ENCODE data around the gene OSBPL6.

Gene OSBPL6

GRCh38 chr2:178359192-178359912 lies 165.0 kb downstream of the OSBPL6 start:
- no peak for DNase-seq (ENCODE audit: low read depth)

DNA sequence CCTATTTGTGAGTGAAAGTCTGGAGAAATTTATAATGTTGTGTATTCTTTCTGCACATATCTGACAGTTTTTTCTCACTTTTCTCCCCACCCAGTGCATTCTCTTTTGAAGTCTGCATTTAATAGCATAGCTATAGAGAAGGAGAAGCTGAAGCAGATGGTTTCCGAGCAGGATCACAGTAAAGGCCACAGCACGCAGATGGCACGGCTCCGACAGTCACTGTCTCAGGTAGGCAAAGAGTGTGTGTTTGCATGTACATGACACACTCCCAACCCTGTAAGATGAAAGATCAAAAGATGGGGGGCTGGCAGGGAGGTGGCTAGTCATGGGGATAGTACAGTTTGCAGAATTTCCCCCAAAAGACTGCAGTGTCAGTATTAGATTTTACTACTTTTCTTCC lies 167.3 kb downstream of the OSBPL6 start:
- DNase-seq (ENCODE audit: low read depth), result no peak

DNA sequence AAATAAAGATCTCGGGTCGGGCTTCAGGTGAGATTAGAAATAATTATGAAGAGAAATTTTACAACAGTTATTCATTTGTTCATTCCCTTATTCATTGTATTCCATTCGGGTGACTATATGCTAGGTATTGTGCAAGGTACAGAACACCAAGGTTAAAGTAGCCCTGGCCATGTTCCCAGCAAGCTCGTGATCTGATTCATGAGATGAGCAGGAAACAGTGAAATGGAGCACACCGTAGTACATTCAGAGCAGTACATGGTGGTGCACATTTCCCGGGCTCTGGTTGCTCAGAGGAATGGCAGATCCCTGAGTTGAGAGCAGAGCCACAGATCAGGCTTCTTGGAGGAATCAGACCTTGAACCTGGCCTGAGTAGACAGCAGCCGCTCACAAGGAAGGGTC lies 168.9 kb downstream of the OSBPL6 start:
- no peak for DNase-seq (ENCODE audit: low read depth)

- DNase-seq (ENCODE audit: low read depth), result no peak
These were observed 170.8 kb downstream of the OSBPL6 start for GRCh38 chr2:178365116-178365515.

- no peak for DNase-seq (ENCODE audit: low read depth)
These were observed 172.1 kb downstream of the OSBPL6 start for GRCh38 chr2:178366412-178366811.

DNA sequence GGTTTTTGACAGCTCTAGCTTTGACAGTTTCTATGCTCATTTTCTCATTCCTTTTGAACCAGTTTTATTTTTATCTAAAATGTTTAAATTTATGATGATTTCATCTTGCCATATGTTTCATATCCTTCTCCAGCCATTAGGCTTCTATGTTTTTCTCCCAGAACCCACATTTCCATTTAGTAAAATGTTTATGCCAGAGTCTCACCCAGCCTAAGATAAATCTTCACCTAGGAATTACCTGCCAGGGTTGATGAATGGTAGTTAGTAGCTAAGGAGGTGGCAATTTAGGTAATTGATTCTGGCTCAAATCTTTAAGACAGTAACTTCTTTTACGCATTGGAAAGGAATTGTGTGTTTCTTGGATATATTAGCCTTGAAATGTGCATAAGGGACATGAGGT lies 173.0 kb downstream of the OSBPL6 start:
- DNase-seq (ENCODE audit: low read depth), result no peak

DNA sequence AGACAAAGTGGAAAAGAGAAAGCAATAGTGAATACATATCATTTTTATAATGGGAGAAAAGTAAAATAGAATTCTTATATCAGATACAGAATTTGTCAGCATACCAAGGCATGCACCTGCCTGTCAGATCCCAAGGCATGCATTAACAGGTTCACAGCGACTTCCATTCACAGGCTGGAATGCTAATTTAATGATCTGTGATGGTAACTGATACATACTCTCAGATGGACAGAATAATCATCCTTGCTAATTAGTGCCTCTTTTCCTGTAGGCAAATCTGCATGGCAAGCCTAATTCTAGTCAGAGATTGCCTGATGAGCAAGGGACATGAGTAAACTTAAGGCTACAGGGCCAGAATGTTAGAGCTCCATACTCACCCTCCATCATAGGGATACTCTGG lies 180.6 kb downstream of the OSBPL6 start:
- no peak for DNase-seq (ENCODE audit: low read depth)

DNA sequence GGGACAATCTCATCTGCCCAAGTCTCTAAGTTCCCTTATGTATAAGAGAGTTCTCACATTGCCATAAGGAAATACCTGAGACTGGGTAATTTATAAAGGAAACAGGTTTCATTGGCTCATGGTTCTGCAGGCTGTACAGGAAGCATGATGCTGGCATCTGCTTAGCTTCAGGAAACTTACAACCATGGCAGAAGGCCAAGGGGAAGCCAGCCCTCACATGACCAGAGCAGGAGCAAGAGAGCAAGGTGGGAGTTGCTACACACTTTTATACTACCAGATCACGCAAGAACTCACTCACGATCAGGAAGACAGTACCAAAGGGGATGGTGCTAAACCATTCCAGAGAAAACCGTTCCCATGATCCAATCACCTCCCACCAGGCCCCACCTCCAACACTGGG lies 182.7 kb downstream of the OSBPL6 start:
- no peak for DNase-seq (ENCODE audit: low read depth)

DNA sequence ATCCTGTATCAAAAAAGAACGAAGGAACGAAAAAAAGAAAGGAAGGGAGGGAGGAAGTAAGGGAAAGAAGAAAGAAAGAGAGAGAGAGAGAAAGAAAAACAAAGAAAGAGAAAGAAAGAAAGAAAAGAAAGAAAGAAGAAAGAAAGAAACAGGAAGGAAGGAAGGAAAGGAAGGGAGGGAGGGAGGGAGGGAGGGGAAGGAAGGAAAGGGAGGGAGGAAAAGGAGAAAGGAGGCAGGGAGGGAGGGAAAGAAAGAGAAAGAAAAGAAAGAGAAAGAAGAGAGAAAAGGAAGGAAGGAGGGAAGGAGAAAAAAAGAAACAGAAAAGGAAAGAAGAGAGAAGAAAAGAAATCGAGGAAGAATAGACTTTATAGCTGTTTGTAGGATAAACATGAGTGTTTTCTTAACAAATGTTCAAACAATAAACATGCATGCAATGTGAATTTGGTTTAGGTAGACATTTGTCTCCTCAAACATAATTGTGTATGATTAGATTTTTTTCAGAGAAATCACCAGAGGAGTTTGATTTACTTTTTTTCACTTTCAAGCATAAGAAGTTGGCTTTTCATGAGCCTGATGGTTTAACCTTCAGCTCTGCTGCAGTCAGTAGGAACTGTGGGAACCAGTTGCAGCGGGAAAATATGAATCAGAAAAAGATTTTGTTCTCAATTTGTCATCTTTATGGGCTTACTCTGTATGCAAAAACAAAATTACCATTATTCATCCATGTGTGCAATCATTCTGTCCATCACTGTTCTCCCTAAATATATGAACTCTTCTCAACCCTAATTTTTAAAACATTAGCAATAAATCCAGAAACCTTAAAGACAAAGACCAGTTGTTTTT lies 185.1 kb downstream of the OSBPL6 start:
- DNase-seq (ENCODE audit: low read depth), result no peak

- no peak for DNase-seq (ENCODE audit: low read depth)
These were observed 186.5 kb downstream of the OSBPL6 start for GRCh38 chr2:178380763-178381162.

- no peak for DNase-seq (ENCODE audit: low read depth)
These were observed 189.4 kb downstream of the OSBPL6 start for GRCh38 chr2:178383718-178384117.

GRCh38 chr2:178385595-178386148 lies 191.4 kb downstream of the OSBPL6 start:
- DNase-seq (ENCODE audit: low read depth), result no peak

DNA sequence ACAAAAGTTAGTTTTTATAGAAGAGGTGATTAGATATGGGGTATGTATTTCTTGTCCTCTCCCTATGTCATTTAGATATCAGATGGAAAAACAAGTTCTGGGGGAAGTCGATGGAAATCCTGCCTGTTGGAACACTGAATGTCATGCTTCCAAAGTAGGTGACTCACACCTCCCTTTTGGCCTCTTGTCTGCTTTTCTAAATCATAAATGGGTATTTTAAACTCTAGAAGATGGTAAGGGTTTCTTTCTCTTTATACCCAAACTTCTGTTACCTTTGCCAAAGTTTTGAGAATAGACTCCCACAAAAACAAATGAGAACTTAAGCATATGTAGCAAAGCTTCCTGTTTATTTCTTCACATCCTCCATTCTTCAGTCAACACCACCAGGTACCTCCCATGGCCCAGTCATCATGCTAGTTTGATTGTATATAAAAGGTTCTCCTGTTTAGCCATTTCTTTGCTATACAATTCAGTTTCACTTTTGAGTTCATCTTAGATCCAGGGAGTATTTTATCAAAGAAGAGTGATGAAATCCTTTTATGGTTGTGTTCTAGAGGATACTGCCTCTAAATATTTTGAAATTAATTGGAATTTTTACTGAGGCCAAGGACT lies 192.8 kb downstream of the OSBPL6 start:
- no peak for DNase-seq (ENCODE audit: low read depth)

DNA sequence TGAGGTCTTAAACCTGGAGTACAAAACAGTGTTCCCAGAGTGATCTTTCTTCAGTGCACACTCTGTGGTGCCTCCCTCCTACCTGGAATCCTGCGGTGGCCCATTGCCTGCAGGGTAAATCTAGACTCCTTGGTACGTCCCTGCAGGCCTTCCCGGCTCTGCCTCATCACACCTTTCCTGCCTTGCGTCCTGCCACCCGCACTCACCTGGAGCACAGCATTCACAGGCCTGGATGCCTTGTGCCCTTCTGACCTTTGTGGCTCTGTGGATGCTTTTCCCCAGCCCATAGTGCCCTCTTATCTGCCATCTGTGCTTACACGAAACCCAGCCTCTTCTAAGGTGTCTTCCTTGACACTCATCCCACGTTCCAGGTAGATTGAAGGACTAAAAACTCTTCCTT lies 194.0 kb downstream of the OSBPL6 start:
- no peak for DNase-seq (ENCODE audit: low read depth)

DNA sequence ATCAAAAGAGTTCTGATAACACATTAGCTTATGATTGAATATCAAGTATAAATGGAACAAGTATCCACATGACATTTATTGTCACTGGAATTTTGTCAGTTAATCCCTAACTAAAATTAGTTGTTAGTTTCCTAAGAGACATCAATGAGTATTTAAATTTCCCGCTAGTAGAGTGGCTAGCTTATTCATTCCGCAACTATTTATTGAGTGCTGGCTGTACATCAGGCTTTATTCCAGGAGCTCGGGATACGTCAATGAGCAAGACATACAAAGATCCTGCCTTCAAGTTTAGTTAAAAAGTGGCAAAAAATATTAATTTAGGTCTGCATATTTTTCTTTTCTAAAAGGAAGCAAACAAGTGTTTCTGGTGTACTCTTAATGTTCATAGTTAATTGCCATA lies 197.4 kb downstream of the OSBPL6 start:
- DNase-seq (ENCODE audit: low read depth), result no peak

- DNase-seq (ENCODE audit: low read depth), result no peak
These were observed 197.9 kb downstream of the OSBPL6 start for GRCh38 chr2:178392215-178392614.

DNA sequence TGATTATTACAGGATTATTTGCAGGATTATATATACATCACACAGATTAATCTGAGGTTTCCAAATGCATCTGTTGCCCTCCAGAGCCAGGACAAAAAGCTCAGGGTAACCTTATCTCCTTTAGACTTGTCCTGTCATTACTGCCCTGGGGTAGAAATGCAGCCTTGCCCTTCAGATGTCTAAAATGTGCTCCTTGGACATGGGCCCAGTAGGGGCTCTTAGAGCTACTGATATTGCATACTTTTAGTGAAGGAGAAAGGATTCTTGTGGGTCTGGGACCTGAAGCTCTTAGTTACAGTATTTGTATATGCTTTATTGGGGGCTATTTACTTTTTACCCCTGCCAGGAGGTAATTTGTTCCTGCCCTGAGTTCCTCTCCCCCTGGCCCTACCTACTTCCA lies 200.5 kb downstream of the OSBPL6 start:
- DNase-seq (ENCODE audit: low read depth), result no peak

GRCh38 chr2:178395295-178395694 lies 201.0 kb downstream of the OSBPL6 start:
- no peak for DNase-seq (ENCODE audit: low read depth)

DNA sequence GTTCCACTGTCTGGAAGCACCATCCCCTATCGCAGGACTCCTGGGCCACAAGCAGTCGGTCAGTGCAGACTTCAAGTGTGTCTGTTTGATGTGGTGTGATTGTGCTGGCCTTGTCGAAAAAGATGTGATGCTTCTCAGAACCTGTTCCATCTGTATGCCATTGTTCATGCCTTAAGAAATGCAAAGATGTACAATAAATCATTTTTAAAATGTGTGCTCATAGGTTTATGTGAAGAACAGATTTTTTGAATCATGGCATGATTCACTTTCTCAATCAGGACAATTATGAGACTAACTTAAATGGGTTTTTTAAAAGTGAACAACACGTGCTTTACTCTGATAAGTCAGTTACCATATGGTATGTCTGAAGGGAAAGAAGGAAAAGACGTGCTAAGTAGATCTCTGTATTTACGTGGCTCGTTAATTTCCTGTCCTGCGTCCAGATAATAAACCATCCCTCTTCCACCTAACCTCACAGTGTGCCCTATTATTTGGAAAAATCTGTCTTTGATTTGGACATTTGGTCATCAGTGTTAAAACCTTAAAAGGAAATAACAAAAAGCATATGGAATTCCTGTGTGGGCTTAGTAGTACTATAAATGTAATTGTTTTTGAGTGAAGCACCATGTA lies 201.7 kb downstream of the OSBPL6 start:
- DNase-seq (ENCODE audit: low read depth), result no peak

- DNase-seq (ENCODE audit: low read depth), result no peak
These were observed 202.8 kb downstream of the OSBPL6 start for GRCh38 chr2:178397002-178397605.

DNA sequence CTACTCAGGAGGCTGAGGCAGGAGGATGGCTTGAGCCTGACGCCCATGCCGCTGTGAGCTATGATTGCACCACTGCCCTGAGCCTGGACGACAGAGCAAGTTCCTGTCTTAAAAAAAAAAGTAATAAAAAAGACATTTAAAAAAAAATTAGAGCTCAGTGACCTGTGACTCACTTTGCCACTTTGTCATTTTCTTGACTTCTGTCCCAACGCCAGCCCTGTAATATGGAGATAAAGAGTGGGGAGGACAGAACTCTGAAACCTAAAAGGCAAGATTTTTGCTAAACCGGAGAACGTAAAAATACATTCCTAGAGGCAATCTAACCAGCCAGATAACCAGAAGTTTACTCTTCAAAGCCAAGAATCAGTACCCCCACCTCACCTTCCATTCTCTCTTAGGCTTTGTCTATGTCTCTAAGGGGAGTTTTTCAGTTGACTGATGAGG lies 207.7 kb downstream of the OSBPL6 start:
- no peak for DNase-seq (ENCODE audit: low read depth)

All from stimulated activated CD4-positive, alpha-beta T cell treated with anti-CD3 and anti-CD28 coated beads, Interleukin-2, amount 100 ng/mL, for 4 hours (primary cell).